Stimulated activated CD4-positive, alpha-beta T cell treated with anti-CD3 and anti-CD28 coated beads, Interleukin-4, amount 100 ng/mL, for 1 hour (primary cell): ENCODE measurements around the gene FZD10.

ENCODE experiments used
- DNase-seq: peaks from one replicate; pipeline ENCODE4 v3.0.0-alpha.2; 2020

FZD10 gene

GRCh38 chr12:130214686-130215395 lies 52.6 kb downstream of the FZD10 start:
- DNase-seq: no peak
